ENCODE results near the gene KNSTRN.
A peak's percentile ranks its signal among the peaks of the same experiment; 100 is the strongest.

Gene KNSTRN

GRCh38 chr15:40435710-40436089 lies 53.2 kb downstream of the KNSTRN start:
- DNase-seq, result no peak

- DNase-seq, result no peak
Observed at GRCh38 chr15:40436116-40436891, 53.8 kb downstream of the KNSTRN start.

- no peak for DNase-seq
Observed at GRCh38 chr15:40436892-40437751, 54.6 kb downstream of the KNSTRN start.

- DNase-seq, result no peak
Observed at GRCh38 chr15:40437752-40438687, 55.5 kb downstream of the KNSTRN start.

GRCh38 chr15:40438712-40439111 lies 56.2 kb downstream of the KNSTRN start:
- DNase-seq, result no peak

GRCh38 chr15:40439461-40439959 lies 57.0 kb downstream of the KNSTRN start:
- no peak for DNase-seq

GRCh38 chr15:40439960-40440742 lies 57.6 kb downstream of the KNSTRN start:
- peak; percentile 28 for DNase-seq

GRCh38 chr15:40440743-40441564 lies 58.4 kb downstream of the KNSTRN start, which contains the start of gene BAHD1:
TSS of gene BAHD1 (plus strand) at chr15:40440953. CDS start at chr15:40458465, 17,512 bp downstream.
- peak; percentile 98 for DNase-seq

GRCh38 chr15:40441565-40442531 lies 59.3 kb downstream of the KNSTRN start:
- no peak for DNase-seq

- DNase-seq, result no peak
Observed at GRCh38 chr15:40443255-40443654, 60.7 kb downstream of the KNSTRN start.

GRCh38 chr15:40443846-40444245 lies 61.3 kb downstream of the KNSTRN start:
- DNase-seq, result no peak

All from activated CD4-positive, alpha-beta T cell treated with anti-CD3 and anti-CD28 coated beads, Interleukin-2, amount 50 U/mL, for 16 hours (primary cell).